Astrocyte (in vitro differentiated cells and primary cell): ENCODE measurements around the gene HOXD11. TPM values are rescaled to one million over a fixed set of nuclear protein-coding genes. Genes with fewer than 3 reads are reported as not detected.

Experiments
- DNase-seq: peaks from one replicate; pipeline ENCODE4 v3.0.0-alpha.2; 2010; ENCODE audit warnings: low read depth
- FAIRE-seq: peaks from 2 replicates; lab custom pipeline; 2011; peaks lifted over from hg19 to GRCh38; lab: Jason Lieb, UNC
- H2AFZ ChIP-seq: 2 replicates; pipeline ENCODE4 v1.6.0; 2012; ENCODE audit warnings: low read depth, low read length, inconsistent platforms
- H3K27ac ChIP-seq: 2 replicates; pipeline ENCODE4 v1.5.1; 2011; ENCODE audit warnings: low read depth, low read length, inconsistent platforms
- H3K27me3 ChIP-seq: 2 replicates; pipeline ENCODE4 v1.6.0; 2011; ENCODE audit warnings: low read length, inconsistent platforms; ENCODE audit not compliant: insufficient read depth
- H3K36me3 ChIP-seq: 2 replicates; pipeline ENCODE4 v1.5.1; 2011; ENCODE audit warnings: low read length, inconsistent platforms; ENCODE audit not compliant: insufficient read depth
- H3K4me1 ChIP-seq: 2 replicates; pipeline ENCODE4 v1.5.1; 2011; ENCODE audit warnings: low read length, inconsistent platforms; ENCODE audit not compliant: insufficient read depth
- H3K4me2 ChIP-seq: 2 replicates; pipeline ENCODE4 v1.6.0; 2012; ENCODE audit warnings: low read length, inconsistent platforms
- H3K4me3 ChIP-seq: 2 replicates; pipeline ENCODE4 v1.5.1; 2011; ENCODE audit warnings: low read depth, mild to moderate bottlenecking, low read length, inconsistent platforms; ENCODE audit not compliant: insufficient read depth
- H3K79me2 ChIP-seq: 2 replicates; pipeline ENCODE4 v1.6.0; 2012; ENCODE audit warnings: mild to moderate bottlenecking, low read length, inconsistent platforms; ENCODE audit not compliant: insufficient read depth
- H3K9ac ChIP-seq: 2 replicates; pipeline ENCODE4 v1.6.0; 2012; ENCODE audit warnings: mild to moderate bottlenecking, low read length, inconsistent platforms
- H3K9me3 ChIP-seq: 2 replicates; pipeline ENCODE4 v1.5.1; 2012; ENCODE audit warnings: low read depth, mild to moderate bottlenecking, low read length, inconsistent platforms; ENCODE audit not compliant: insufficient read depth
- H4K20me1 ChIP-seq: 2 replicates; pipeline ENCODE4 v1.6.0; 2012; ENCODE audit warnings: low read length, inconsistent platforms; ENCODE audit not compliant: insufficient read depth
- H3K27ac Mint-ChIP-seq: one replicate; pipeline ENCODE4 v1.8.0; 2021; ENCODE audit warnings: mild to moderate bottlenecking, mixed read lengths; ENCODE audit not compliant: unreplicated experiment
- H3K27me3 Mint-ChIP-seq: one replicate; pipeline ENCODE4 v1.8.0; 2021; ENCODE audit warnings: low read depth, mixed read lengths; ENCODE audit not compliant: unreplicated experiment
- H3K36me3 Mint-ChIP-seq: one replicate; pipeline ENCODE4 v1.8.0; 2021; ENCODE audit warnings: low read depth, mixed read lengths; ENCODE audit not compliant: unreplicated experiment
- H3K4me1 Mint-ChIP-seq: one replicate; pipeline ENCODE4 v1.8.0; 2021; ENCODE audit warnings: low read depth, mixed read lengths; ENCODE audit not compliant: unreplicated experiment
- H3K4me3 Mint-ChIP-seq: one replicate; pipeline ENCODE4 v1.8.0; 2021; ENCODE audit warnings: mild to moderate bottlenecking, moderate library complexity, mixed read lengths; ENCODE audit not compliant: unreplicated experiment
- H3K9me3 Mint-ChIP-seq: one replicate; pipeline ENCODE4 v1.8.0; 2021; ENCODE audit warnings: mild to moderate bottlenecking, mixed read lengths; ENCODE audit not compliant: unreplicated experiment
- EZH2 ChIP-seq: IDR thresholded peaks from 2 replicates; pipeline ENCODE4 v1.6.1; 2012; ENCODE audit warnings: mild to moderate bottlenecking, low read length, inconsistent platforms; ENCODE audit not compliant: insufficient read depth
- total RNA-seq: library from RNA; stranded (reverse); gene quantifications from 2 replicates; pipeline ENCODE4 v1.2.1, GENCODE V29; 2021
- TF ChIP-seq, protein P1 (sequence below): IDR thresholded peaks from 2 replicates; pipeline ENCODE4 v1.5.1; 2011; ENCODE audit warnings: low read depth, mild to moderate bottlenecking, inconsistent platforms, low read length, moderate library complexity; ENCODE audit not compliant: insufficient read depth

Gene HOXD11
- total RNA-seq, 1 donor from 2014 or later, result not detected

DNA sequence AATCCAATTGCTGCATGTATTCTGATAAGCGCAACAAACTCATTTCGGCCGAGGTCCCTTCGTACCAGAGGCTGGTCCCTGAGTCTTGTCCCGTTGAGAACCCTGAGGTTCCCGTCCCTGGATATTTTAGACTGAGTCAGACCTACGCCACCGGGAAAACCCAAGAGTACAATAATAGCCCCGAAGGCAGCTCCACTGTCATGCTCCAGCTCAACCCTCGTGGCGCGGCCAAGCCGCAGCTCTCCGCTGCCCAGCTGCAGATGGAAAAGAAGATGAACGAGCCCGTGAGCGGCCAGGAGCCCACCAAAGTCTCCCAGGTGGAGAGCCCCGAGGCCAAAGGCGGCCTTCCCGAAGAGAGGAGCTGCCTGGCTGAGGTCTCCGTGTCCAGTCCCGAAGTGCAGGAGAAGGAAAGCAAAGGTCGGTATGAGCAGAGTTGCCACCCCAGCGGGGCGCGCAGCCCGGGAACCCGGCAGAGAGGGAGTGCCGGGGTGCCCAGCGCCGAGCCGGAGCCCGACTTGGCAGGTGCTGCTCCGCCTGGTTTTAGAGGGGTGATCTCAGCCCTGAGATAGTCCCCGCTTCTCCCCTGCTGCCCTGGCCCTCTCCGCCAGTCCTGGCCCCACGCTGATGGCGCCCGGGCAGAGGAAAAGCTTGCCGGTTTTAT, 10.2 kb downstream of the HOXD11 start:
- Histone ChIP-seq H3K4me1 (no peaks in the 10 kb centered on the region), H3K4me3 (no peak overlapping the region), H4K20me1 (no peaks in the 10 kb centered on the region), H3K9me3 (peaks cover 9% of the 10 kb centered on the region), H3K27ac (no peak overlapping the region), H3K4me2 (no peak overlapping the region), H3K36me3 (no peaks in the 10 kb centered on the region), H2AFZ (no peak overlapping the region), H3K9ac (no peak overlapping the region), H3K79me2 (no peaks in the 10 kb centered on the region), H3K27me3 (peaks cover 99% of the 10 kb centered on the region)
- Mint-ChIP-seq H3K27ac (peak overlapping the region; percentile 84), H3K4me1 (no peaks in the 10 kb centered on the region), H3K4me3 (no peak overlapping the region), H3K27me3 (peaks cover 83% of the 10 kb centered on the region), H3K9me3 (peaks cover 36% of the 10 kb centered on the region), H3K36me3 (peaks cover 5% of the 10 kb centered on the region)
- FAIRE-seq, result no peak
- peak; percentile 86 for TF ChIP-seq EZH2
- TF ChIP-seq, protein P1, sequence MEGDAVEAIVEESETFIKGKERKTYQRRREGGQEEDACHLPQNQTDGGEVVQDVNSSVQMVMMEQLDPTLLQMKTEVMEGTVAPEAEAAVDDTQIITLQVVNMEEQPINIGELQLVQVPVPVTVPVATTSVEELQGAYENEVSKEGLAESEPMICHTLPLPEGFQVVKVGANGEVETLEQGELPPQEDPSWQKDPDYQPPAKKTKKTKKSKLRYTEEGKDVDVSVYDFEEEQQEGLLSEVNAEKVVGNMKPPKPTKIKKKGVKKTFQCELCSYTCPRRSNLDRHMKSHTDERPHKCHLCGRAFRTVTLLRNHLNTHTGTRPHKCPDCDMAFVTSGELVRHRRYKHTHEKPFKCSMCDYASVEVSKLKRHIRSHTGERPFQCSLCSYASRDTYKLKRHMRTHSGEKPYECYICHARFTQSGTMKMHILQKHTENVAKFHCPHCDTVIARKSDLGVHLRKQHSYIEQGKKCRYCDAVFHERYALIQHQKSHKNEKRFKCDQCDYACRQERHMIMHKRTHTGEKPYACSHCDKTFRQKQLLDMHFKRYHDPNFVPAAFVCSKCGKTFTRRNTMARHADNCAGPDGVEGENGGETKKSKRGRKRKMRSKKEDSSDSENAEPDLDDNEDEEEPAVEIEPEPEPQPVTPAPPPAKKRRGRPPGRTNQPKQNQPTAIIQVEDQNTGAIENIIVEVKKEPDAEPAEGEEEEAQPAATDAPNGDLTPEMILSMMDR, result no peak
- DNase-seq, result no peak

GRCh38 chr2:176117823-176118371, 10.8 kb downstream of the HOXD11 start:
- Histone ChIP-seq H2AFZ (no peak overlapping the region), H3K9ac (no peak overlapping the region), H3K27ac (no peak overlapping the region), H3K79me2 (no peaks in the 10 kb centered on the region), H3K4me1 (peaks cover 4% of the 10 kb centered on the region), H3K4me2 (no peak overlapping the region), H3K4me3 (no peak overlapping the region), H3K36me3 (no peaks in the 10 kb centered on the region), H3K9me3 (peaks cover 9% of the 10 kb centered on the region), H4K20me1 (no peaks in the 10 kb centered on the region), H3K27me3 (peaks cover 99% of the 10 kb centered on the region)
- Mint-ChIP-seq H3K27ac (no peak overlapping the region), H3K4me3 (no peak overlapping the region), H3K27me3 (peaks cover 81% of the 10 kb centered on the region), H3K36me3 (peaks cover 5% of the 10 kb centered on the region), H3K9me3 (peaks cover 36% of the 10 kb centered on the region), H3K4me1 (no peaks in the 10 kb centered on the region)
- DNase-seq (no peak), FAIRE-seq (no peak)
- peak; percentile 58 for TF ChIP-seq EZH2
- TF ChIP-seq, protein P1, result no peak
